ENCODE results near the gene RAP1GAP2.

Gene RAP1GAP2

DNA sequence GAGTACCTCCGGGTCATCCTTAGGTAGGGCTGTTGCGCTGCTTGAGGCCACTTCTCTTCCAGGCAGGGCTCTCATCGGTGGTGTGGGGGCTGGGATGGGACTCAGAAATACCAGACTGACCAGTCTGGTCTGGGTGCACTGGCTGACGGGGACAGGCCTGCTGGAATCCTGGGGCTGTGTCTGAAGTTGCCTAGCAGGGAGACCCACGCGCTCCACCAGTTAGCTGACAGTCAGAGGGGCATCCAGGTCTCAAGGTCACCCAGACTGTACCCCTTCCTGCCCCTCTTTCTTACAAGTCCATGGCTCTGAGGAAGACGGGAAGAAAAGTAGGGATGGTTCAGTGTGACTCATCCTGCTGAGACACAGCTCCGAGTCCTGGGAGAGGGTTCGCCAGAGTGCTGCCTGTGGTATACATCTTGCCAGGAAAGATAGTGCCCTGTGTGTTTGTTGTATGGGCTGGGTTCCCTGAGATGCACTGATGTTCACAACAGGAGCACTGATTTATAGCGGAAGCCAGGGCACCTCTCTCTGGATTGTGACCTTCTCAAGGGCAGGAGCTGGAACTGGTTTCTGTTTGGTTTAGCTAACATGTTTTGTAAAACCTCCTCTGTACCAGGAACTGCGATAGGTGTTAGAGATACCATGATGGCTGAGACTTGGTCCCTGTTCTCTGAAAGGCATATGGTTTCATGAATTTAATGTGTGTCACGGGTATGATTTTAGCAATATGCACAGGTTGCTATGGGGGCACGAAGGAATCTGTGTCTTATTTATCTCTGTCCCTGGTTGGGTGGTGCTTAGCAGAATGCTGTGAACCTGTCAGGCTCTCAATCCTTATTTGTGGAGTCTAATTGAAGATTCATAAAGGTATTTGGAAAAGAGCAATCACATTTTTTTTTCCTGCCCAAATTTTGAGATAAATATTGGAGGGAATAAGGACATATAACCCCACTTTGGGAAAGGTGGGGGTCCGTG, 169.7 kb downstream of the RAP1GAP2 start:
- TF ChIP-seq CTCF (conservative IDR thresholded peaks at IDR 0.05), result no peak
- TF ChIP-seq ZFX (IDR thresholded peaks at IDR 0.05), result no peak
- peak overlapping the region; percentile 80 for H3K27ac ChIP-seq

GRCh38 chr17:2967515-2967914, 171.3 kb downstream of the RAP1GAP2 start:
- H3K27ac ChIP-seq, result peak overlapping the region; percentile 80
- no peak for TF ChIP-seq CTCF (conservative IDR thresholded peaks at IDR 0.05)

- TF ChIP-seq CTCF (conservative IDR thresholded peaks at IDR 0.05), result no peak
- TF ChIP-seq ZFX (IDR thresholded peaks at IDR 0.05), result no peak
- H3K27ac ChIP-seq, result no peak overlapping the region
Observed at GRCh38 chr17:2971851-2972250, 175.6 kb downstream of the RAP1GAP2 start.

- TF ChIP-seq CTCF (conservative IDR thresholded peaks at IDR 0.05) (no peak), ZFX (IDR thresholded peaks at IDR 0.05) (no peak)
- no peak overlapping the region for H3K27ac ChIP-seq
Observed at GRCh38 chr17:2972749-2973148, 176.5 kb downstream of the RAP1GAP2 start.

DNA sequence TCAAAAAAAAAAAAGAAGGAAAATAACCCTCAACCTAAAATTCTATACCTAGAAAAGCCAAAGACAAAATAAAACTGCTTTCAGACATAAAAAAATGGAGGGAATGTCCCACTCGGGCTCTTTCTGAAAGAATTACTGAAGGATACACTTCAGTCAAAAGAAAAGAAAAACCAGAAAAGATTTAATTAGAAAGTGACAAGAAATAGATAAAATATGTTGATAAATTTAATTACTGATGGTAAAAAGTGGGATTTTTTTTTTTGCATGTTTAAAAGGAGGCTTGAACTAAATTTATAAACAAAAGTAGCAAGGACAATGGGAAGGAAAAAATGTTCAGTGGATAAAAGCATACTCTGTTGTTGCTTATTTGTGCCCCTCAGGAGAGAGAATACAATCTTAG, 178.1 kb downstream of the RAP1GAP2 start:
- TF ChIP-seq CTCF (conservative IDR thresholded peaks at IDR 0.05), result no peak
- no peak for TF ChIP-seq ZFX (IDR thresholded peaks at IDR 0.05)
- no peak overlapping the region for H3K27ac ChIP-seq

- no peak for TF ChIP-seq CTCF (conservative IDR thresholded peaks at IDR 0.05)
- no peak for TF ChIP-seq ZFX (IDR thresholded peaks at IDR 0.05)
- H3K27ac ChIP-seq, result peak overlapping the region; percentile 71
Observed at GRCh38 chr17:2975469-2975958, 179.3 kb downstream of the RAP1GAP2 start.

- no peak overlapping the region for H3K27ac ChIP-seq
- TF ChIP-seq ZFX (IDR thresholded peaks at IDR 0.05) (no peak), CTCF (conservative IDR thresholded peaks at IDR 0.05) (no peak)
Observed at GRCh38 chr17:2977157-2977556, 180.9 kb downstream of the RAP1GAP2 start.

Measured in C4-2B (cell line).